ENCODE data around the gene UGT1A10.

DNA sequence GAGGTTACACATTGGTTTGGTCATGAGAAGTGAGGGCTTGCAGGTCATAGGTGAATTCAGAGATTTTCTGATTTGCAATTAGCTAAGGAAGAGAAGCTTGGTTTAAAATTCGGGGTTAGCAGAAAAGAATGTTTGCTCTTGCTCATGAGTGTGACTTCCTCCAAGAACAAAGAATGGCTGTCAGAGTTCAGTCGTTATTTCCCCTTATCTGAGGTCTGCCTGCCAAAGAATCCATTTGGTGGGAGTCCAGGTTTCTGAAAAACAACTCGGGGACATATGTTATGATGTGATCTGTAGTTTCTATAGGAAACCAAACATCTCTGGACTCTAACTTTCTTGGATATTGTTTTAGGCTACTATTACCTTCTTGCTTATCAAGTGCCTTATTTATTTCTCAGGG is 53.3 kb downstream of the UGT1A10 start:
- TF ChIP-seq, protein P1, sequence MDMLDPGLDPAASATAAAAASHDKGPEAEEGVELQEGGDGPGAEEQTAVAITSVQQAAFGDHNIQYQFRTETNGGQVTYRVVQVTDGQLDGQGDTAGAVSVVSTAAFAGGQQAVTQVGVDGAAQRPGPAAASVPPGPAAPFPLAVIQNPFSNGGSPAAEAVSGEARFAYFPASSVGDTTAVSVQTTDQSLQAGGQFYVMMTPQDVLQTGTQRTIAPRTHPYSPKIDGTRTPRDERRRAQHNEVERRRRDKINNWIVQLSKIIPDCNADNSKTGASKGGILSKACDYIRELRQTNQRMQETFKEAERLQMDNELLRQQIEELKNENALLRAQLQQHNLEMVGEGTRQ (IDR thresholded peaks at IDR 0.05; ENCODE audit: borderline replicate concordance, low read depth, low read length): no peak
- TF ChIP-seq RFX5 (IDR thresholded peaks at IDR 0.05; ENCODE audit: low read depth, low read length): no peak
- no peak for TF ChIP-seq CHD4 (IDR thresholded peaks at IDR 0.05)
- no peak for TF ChIP-seq EGR1 (IDR thresholded peaks at IDR 0.05; ENCODE audit: borderline replicate concordance in 1 of 2, low read depth in 2 of 2, low read length in 2 of 2)
- TF ChIP-seq POLR2AphosphoS2 (IDR thresholded peaks at IDR 0.05; ENCODE audit: low read depth, low read length): no peak

Data from GM12878 (cell line).